K562 (cell line): ENCODE data around the gene OR51B2. TPM values are rescaled to one million over a fixed set of nuclear protein-coding genes. Genes with fewer than 3 reads are reported as not detected.

Experiments used
- CBFA2T2 ChIP-seq: fragments of 450-650 bp; conservative IDR thresholded peaks from 2 replicates; pipeline ENCODE4 v1.6.1; 2017; ENCODE audit warnings: mild to moderate bottlenecking
- CBFA2T3 ChIP-seq: fragments of 450-650 bp; IDR thresholded peaks from 2 replicates; pipeline ENCODE4 v1.6.1; 2017
- DPF2 ChIP-seq: fragments of 450-650 bp; IDR thresholded peaks from 2 replicates; pipeline ENCODE4 v1.6.1; 2016
- FIP1L1 ChIP-seq: fragments of 200-400 bp; formaldehyde crosslinking; IDR thresholded peaks from 2 replicates; pipeline ENCODE4 v1.6.1; 2018; ENCODE audit warnings: mild to moderate bottlenecking, low read depth, low read length; ENCODE audit not compliant: poor library complexity, severe bottlenecking
- GTF2A2 ChIP-seq: IDR thresholded peaks from 2 replicates; pipeline ENCODE4 v1.6.1; 2016; ENCODE audit warnings: mild to moderate bottlenecking, missing genetic modification characterization, missing compliant biosample characterization
- GTF2E2 ChIP-seq: fragments of 200-800 bp; sonication (Bioruptor generic); IDR thresholded peaks from 2 replicates; pipeline ENCODE4 v1.6.1; 2016; ENCODE audit warnings: missing genetic modification characterization, missing compliant biosample characterization
- HBP1 ChIP-seq: fragments of 450-650 bp; formaldehyde crosslinking; IDR thresholded peaks from 2 replicates; pipeline ENCODE4 v1.4.0; 2022; ENCODE audit warnings: missing genetic modification characterization
- HDAC1 ChIP-seq, 2 experiments: fragments of 450-650 bp; IDR thresholded peaks; 2 replicates each; pipeline ENCODE4 v1.6.1; 2016 to 2017; ENCODE audit warnings: inconsistent platforms in 1 of 2, mild to moderate bottlenecking in 1 of 2, moderate library complexity in 1 of 2
- HMGXB4 ChIP-seq: sonication (generic); formaldehyde crosslinking; IDR thresholded peaks from 2 replicates; pipeline ENCODE4 v1.8.1; 2023; ENCODE audit warnings: mild to moderate bottlenecking, missing genetic modification reagents
- MYNN ChIP-seq, 2 experiments: sonication (generic); formaldehyde crosslinking in 1 of 2; IDR thresholded peaks; 2 replicates each; pipeline versions ENCODE4 v1.5.0 to v1.6.1; 2016 to 2020; ENCODE audit warnings: antibody characterized with exemption in 1 of 2, missing genetic modification reagents in 1 of 2
- NCOR1 ChIP-seq: fragments of 450-650 bp; IDR thresholded peaks from 2 replicates; pipeline ENCODE4 v1.6.1; 2016; ENCODE audit warnings: mild to moderate bottlenecking, moderate library complexity
- PKNOX1 ChIP-seq: fragments of 450-650 bp; IDR thresholded peaks from 2 replicates; pipeline ENCODE4 v1.6.1; 2016
- PURB ChIP-seq: sonication (generic); formaldehyde crosslinking; IDR thresholded peaks from 2 replicates; pipeline ENCODE4 v1.9.0; 2021; ENCODE audit warnings: low read depth, mild to moderate bottlenecking, missing genetic modification reagents
- RBM39 ChIP-seq: fragments of 200-400 bp; formaldehyde crosslinking; optimal IDR thresholded peaks from 2 replicates; pipeline ENCODE3; 2018; ENCODE audit warnings: low read depth, low read length
- SIRT6 ChIP-seq: IDR thresholded peaks from one replicate; pipeline ENCODE4 v1.6.1; 2012; ENCODE audit warnings: low read depth, mild to moderate bottlenecking, control low read depth, inconsistent platforms, low read length, moderate library complexity
- SIX5 ChIP-seq, 2 experiments: IDR thresholded peaks; 2 replicates each; pipeline ENCODE4 v1.6.1; 2011; ENCODE audit warnings: low read length in 2 of 2, borderline replicate concordance in 1 of 2, low read depth in 1 of 2, mild to moderate bottlenecking in 1 of 2, moderate library complexity in 1 of 2; ENCODE audit not compliant: insufficient read depth in 1 of 2
- SNRNP70 ChIP-seq: fragments of 200-400 bp; formaldehyde crosslinking; optimal IDR thresholded peaks from 2 replicates; pipeline ENCODE3; 2017; ENCODE audit warnings: low read depth, low read length
- TAL1 ChIP-seq: fragments of 450-650 bp; IDR thresholded peaks from 2 replicates; pipeline ENCODE4 v1.6.1; 2016; ENCODE audit warnings: mild to moderate bottlenecking
- U2AF1 ChIP-seq: fragments of 200-400 bp; formaldehyde crosslinking; optimal IDR thresholded peaks from 2 replicates; pipeline ENCODE3; 2017; ENCODE audit warnings: mild to moderate bottlenecking, low read depth, low read length, moderate library complexity
- ZNF212 ChIP-seq: fragments of 450-650 bp; formaldehyde crosslinking; IDR thresholded peaks from 2 replicates; pipeline ENCODE4 v1.4.0; 2020; ENCODE audit warnings: mild to moderate bottlenecking
- ZNF224 ChIP-seq: sonication (generic); formaldehyde crosslinking; IDR thresholded peaks from 2 replicates; pipeline ENCODE4 v1.8.0; 2022; ENCODE audit warnings: mild to moderate bottlenecking, missing genetic modification reagents
- ZNF592 ChIP-seq: fragments of 450-650 bp; IDR thresholded peaks from 2 replicates; pipeline ENCODE4 v1.6.1; 2017; ENCODE audit warnings: antibody characterized with exemption, mild to moderate bottlenecking
- polyA plus RNA-seq, 8 experiments: library from polyadenylated mRNA; depleted of rRNA in 4 of 8; stranded (reverse) in 5 of 8; unstranded in 3 of 8; fragments of >200 nt; fragmentation: Nextera tagmentation in 2 of 8; fragmentation: Illumina TruSeq in 1 of 8; extraction: Ambion mirVana in 2 of 8; extraction: Trizol in 1 of 8; gene quantifications; 2 replicates each; pipeline versions ENCODE4 v1.2.1 to v1.2.3, GENCODE V29; 2011 to 2014; ENCODE audit warnings: inconsistent platforms in 1 of 8, missing spikeins in 1 of 8
- total RNA-seq, 7 experiments: library from RNA; depleted of rRNA in 6 of 7; stranded (reverse); fragments of >200 nt in 6 of 7; fragmentation: Illumina TruSeq in 2 of 7; extraction: Trizol in 2 of 7; gene quantifications; 2 replicates each; pipeline versions ENCODE4 v1.2.1 to v1.2.3, GENCODE V29; 2011 to 2021; ENCODE audit warnings: low replicate concordance in 1 of 7

Gene OR51B2
- total and polyA plus RNA-seq, 9 of the 15 experiments (the other 6 are each of a cell fraction or from before 2014, with no cell fraction given): 0.38 to 6.6 (median 4.0) TPM

GRCh38 chr11:5297721-5298323 is 26.3 kb downstream of the OR51B2 start (continued):
- TF ChIP-seq PKNOX1: no peak
- peak; percentile 37; the same call in 1 of the 2 replicates for TF ChIP-seq NCOR1
- TF ChIP-seq MYNN (IDR thresholded peaks at IDR 0.05): no peak
- TF ChIP-seq MYNN (CRISPR knock-in tag; IDR thresholded peaks at IDR 0.05): no peak
- TF ChIP-seq HMGXB4: no peak
- peak; percentile 84 for TF ChIP-seq CBFA2T3
- TF ChIP-seq GTF2A2 (tag): no peak
- TF ChIP-seq SNRNP70: no peak
- no peak for TF ChIP-seq SIRT6
- TF ChIP-seq PURB (CRISPR knock-in tag): no peak
- TF ChIP-seq U2AF1: no peak
- no peak for TF ChIP-seq SIX5 (IDR thresholded peaks at IDR 0.05; ENCODE audit: borderline replicate concordance in 1 of 2, insufficient read depth in 1 of 2, low read depth in 1 of 2, low read length in 2 of 2)
- peak; percentile 74 for TF ChIP-seq CBFA2T2
- no peak for TF ChIP-seq RBM39
- TF ChIP-seq TAL1: peak; percentile 32; the same call in 1 of the 2 replicates
- TF ChIP-seq ZNF212: no peak
- TF ChIP-seq FIP1L1: no peak
- TF ChIP-seq GTF2E2: no peak
- TF ChIP-seq DPF2: 0 out of 2 replicates have a peak, but pooled peaks have one; percentile 25
- no peak for TF ChIP-seq ZNF224 (CRISPR knock-in tag)
- TF ChIP-seq HDAC1 (IDR thresholded peaks at IDR 0.05): 0 out of 4 replicates have a peak, but pooled peaks of 1 of the 2 experiments have one; percentile 13
- TF ChIP-seq ZNF592: no peak
- no peak for TF ChIP-seq HBP1 (CRISPR knock-in tag)
